Frontal cortex (tissue), 4 donors: ENCODE results near the gene MSMB. TPM values are rescaled to one million over a fixed set of nuclear protein-coding genes. Genes with fewer than 3 reads are reported as not detected.
"Not testable (repeated sequence)": the region's sequence is repeated elsewhere in the genome, so short reads cannot be mapped to it uniquely, and the experiment has no call there.

Source experiments
- DNase-seq, 2 donors: peaks; one replicate each; pipeline ENCODE4 v3.0.0; 2012; ENCODE audit warnings: low spot score in 2 of 2
- FAIRE-seq: peaks from 2 replicates; lab custom pipeline; 2012; peaks lifted over from hg19 to GRCh38; lab: Jason Lieb, UNC
- total RNA-seq: library from RNA; depleted of rRNA; stranded (reverse); fragments of >200 nt; gene quantifications from one replicate; pipeline ENCODE4 v1.2.3, GENCODE V29; 2014
- donor health status: control.
- donor health status: control.
- donor health status: control.

MSMB gene
- total RNA-seq, 1 donor from 2014 or later = not detected

GRCh38 chr10:46016811-46017210 is 29.3 kb downstream of the MSMB start:
- FAIRE-seq = no peak
- no peak for DNase-seq

GRCh38 chr10:46016190-46016589 is 29.9 kb downstream of the MSMB start:
- FAIRE-seq (no peak), DNase-seq (no peak)

- no peak for FAIRE-seq
- DNase-seq = no peak
These were observed 31.2 kb downstream of the MSMB start for GRCh38 chr10:46014683-46015405.

- DNase-seq = no peak
- FAIRE-seq = no peak
These were observed 31.9 kb downstream of the MSMB start for GRCh38 chr10:46014206-46014605.

- DNase-seq (no peak), FAIRE-seq (no peak)
These were observed 33.3 kb downstream of the MSMB start for GRCh38 chr10:46012746-46013145.

GRCh38 chr10:46006219-46006618 is 39.9 kb downstream of the MSMB start:
- DNase-seq = no peak
- FAIRE-seq = no peak

GRCh38 chr10:46005383-46005782 is 40.7 kb downstream of the MSMB start:
- no peak for DNase-seq
- FAIRE-seq = no peak

GRCh38 chr10:46004963-46005362 is 41.1 kb downstream of the MSMB start:
- no peak for FAIRE-seq
- DNase-seq = no peak

GRCh38 chr10:46002916-46003693 is 43.0 kb downstream of the MSMB start:
- FAIRE-seq (no peak), DNase-seq (no peak)

GRCh38 chr10:46002189-46002687 is 43.8 kb downstream of the MSMB start:
- FAIRE-seq = not testable (repeated sequence)

GRCh38 chr10:46001187-46001756 is 44.8 kb downstream of the MSMB start:
- FAIRE-seq (no peak), DNase-seq (no peak)

More at GRCh38 chr10:46002189-46002687, 43.8 kb downstream of the MSMB start:
- not testable (repeated sequence) for DNase-seq

- DNase-seq (no peak), FAIRE-seq (no peak)
These were observed 45.5 kb downstream of the MSMB start for GRCh38 chr10:46000538-46000937.

GRCh38 chr10:45999955-46000354 is 46.1 kb downstream of the MSMB start:
- FAIRE-seq, DNase-seq: not testable (repeated sequence)

GRCh38 chr10:45997994-45998763 is 47.9 kb downstream of the MSMB start:
- DNase-seq = no peak
- no peak for FAIRE-seq

- FAIRE-seq (no peak), DNase-seq (no peak)
These were observed 48.5 kb downstream of the MSMB start for GRCh38 chr10:45997557-45997956.

GRCh38 chr10:45985590-45985989 is 60.5 kb downstream of the MSMB start:
- DNase-seq, FAIRE-seq: not testable (repeated sequence)

- FAIRE-seq, DNase-seq: not testable (repeated sequence)
These were observed 61.6 kb downstream of the MSMB start for GRCh38 chr10:45984473-45984872.

- not testable (repeated sequence) for FAIRE-seq
These were observed 62.4 kb downstream of the MSMB start for GRCh38 chr10:45983538-45984186.

More at GRCh38 chr10:45983538-45984186, 62.4 kb downstream of the MSMB start:
- not testable (repeated sequence) for DNase-seq
